OCI-LY3 (cell line): ENCODE measurements around the gene ICAM3.
"Not testable (repeated sequence)": the region's sequence is repeated elsewhere in the genome, so short reads cannot be mapped to it uniquely, and the experiment has no call there.

Experiments used
- H2AFZ ChIP-seq: fragments of 200-600, 300-600 bp; shearing (Covaris generic); 2 replicates; pipeline ENCODE4 v1.6.0; 2014; ENCODE audit warnings: antibody characterized with exemption, low read depth, low read length
- H3K27ac ChIP-seq: fragments of 200-600, 300-600 bp; sonication (generic); 2 replicates; pipeline ENCODE4 v1.5.1; 2014; ENCODE audit warnings: mild to moderate bottlenecking, low read length, moderate library complexity, mixed read lengths
- H3K27me3 ChIP-seq: fragments of 200-600, 300-600 bp; sonication (generic); 2 replicates; pipeline ENCODE4 v1.6.1; 2014; ENCODE audit warnings: low read depth, low read length, mixed read lengths
- H3K36me3 ChIP-seq: fragments of 200-600, 300-600 bp; sonication (generic); replicated peaks from 2 replicates; pipeline ENCODE3; 2014; ENCODE audit warnings: low read depth, low read length, mixed read lengths
- H3K4me1 ChIP-seq: fragments of 300-600, 200-600 bp; sonication (generic); 2 replicates; pipeline ENCODE4 v1.6.1; 2014; ENCODE audit warnings: low read length, mixed read lengths
- H3K4me2 ChIP-seq: fragments of 200-600, 300-600 bp; sonication (generic); 2 replicates; pipeline ENCODE4 v1.6.1; 2014; ENCODE audit warnings: low read length, mixed read lengths
- H3K4me3 ChIP-seq: fragments of 300-600, 200-600 bp; sonication (generic); 2 replicates; pipeline ENCODE4 v1.5.1; 2014; ENCODE audit warnings: antibody characterized with exemption, mild to moderate bottlenecking, low read length, moderate library complexity
- H3K79me2 ChIP-seq: fragments of 300-600, 200-600 bp; shearing (Covaris generic); 2 replicates; pipeline ENCODE4 v1.6.1; 2014; ENCODE audit warnings: mild to moderate bottlenecking, low read length, mixed read lengths
- H3K9ac ChIP-seq: fragments of 300-600, 200-600 bp; shearing (Covaris generic); 2 replicates; pipeline ENCODE4 v1.6.0; 2014; ENCODE audit warnings: mild to moderate bottlenecking, low read length, moderate library complexity
- H3K9me3 ChIP-seq: fragments of 200-600, 300-600 bp; shearing (Covaris generic); 2 replicates; pipeline ENCODE4 v1.6.1; 2014; ENCODE audit warnings: low read length, mixed read lengths; ENCODE audit not compliant: insufficient read depth
- H4K20me1 ChIP-seq: fragments of 200-600, 300-600 bp; sonication (generic); 2 replicates; pipeline ENCODE4 v1.6.1; 2016; ENCODE audit warnings: low read length, mixed read lengths; ENCODE audit not compliant: insufficient read depth
- CTCF ChIP-seq: fragments of 200-600, 300-600 bp; sonication (generic); IDR thresholded peaks from 2 replicates; pipeline ENCODE4 v1.5.1; 2014; ENCODE audit warnings: antibody characterized with exemption, low read length, low read depth
- EZH2phosphoT487 ChIP-seq: fragments of 200-600 bp; shearing (Covaris generic); IDR thresholded peaks from 2 replicates; pipeline ENCODE4 v1.6.1; 2018; ENCODE audit warnings: antibody characterized with exemption, mixed run types, low read depth

ICAM3 gene

GRCh38 chr19:10339380-10339960, at the start of gene ICAM3:
Gene ICAM3 (minus strand): TSS chr19:10339624. CDS start chr19:10339614, 10 bp downstream.
- Histone ChIP-seq H3K4me3 (peak within 1 kb of the TSS; percentile 78), H3K4me2 (peak within 1 kb of the TSS; percentile 98), H3K79me2 (peaks cover 13% of the 10 kb centered on the region), H3K9ac (peak within 1 kb of the TSS; percentile 77), H4K20me1 (no peaks in the 10 kb centered on the region), H3K4me1 (peaks cover 26% of the 10 kb centered on the region), H3K27ac (peak within 1 kb of the TSS; percentile 47), H3K36me3 (peaks cover 12% of the 10 kb centered on the region), H2AFZ (peak within 1 kb of the TSS; percentile 43), H3K9me3 (no peaks in the 10 kb centered on the region), H3K27me3 (no peaks in the 10 kb centered on the region)
- TF ChIP-seq CTCF (no peak), EZH2phosphoT487 (no peak)

GRCh38 chr19:10388957-10389356, 49.5 kb upstream of the ICAM3 start:
- Histone ChIP-seq H3K36me3 (peaks cover 18% of the 10 kb centered on the region), H3K9me3 (no peaks in the 10 kb centered on the region), H3K79me2 (no peaks in the 10 kb centered on the region), H3K4me2 (no peak overlapping the region), H3K9ac (no peak overlapping the region), H4K20me1 (no peaks in the 10 kb centered on the region), H3K4me3 (no peak overlapping the region), H3K27me3 (no peaks in the 10 kb centered on the region), H3K4me1 (peaks cover 28% of the 10 kb centered on the region), H2AFZ (no peak overlapping the region), H3K27ac (no peak overlapping the region)
- peak; percentile 100 for TF ChIP-seq CTCF
- TF ChIP-seq EZH2phosphoT487, result no peak

- peaks cover 34% of the 10 kb centered on the region for H3K4me1 ChIP-seq
- no peaks in the 10 kb centered on the region for H4K20me1 ChIP-seq
- peaks cover 7% of the 10 kb centered on the region for H3K79me2 ChIP-seq
- no peak for TF ChIP-seq EZH2phosphoT487
- TF ChIP-seq CTCF, result no peak
- no peaks in the 10 kb centered on the region for H3K36me3 ChIP-seq
- no peak overlapping the region for H3K9ac ChIP-seq
- no peaks in the 10 kb centered on the region for H3K27me3 ChIP-seq
- H2AFZ ChIP-seq, result no peak overlapping the region
- no peaks in the 10 kb centered on the region for H3K9me3 ChIP-seq
- H3K4me3 ChIP-seq, result no peak overlapping the region
- no peak overlapping the region for H3K4me2 ChIP-seq
- H3K27ac ChIP-seq, result no peak overlapping the region
Measured at GRCh38 chr19:10384580-10384979, 45.2 kb upstream of the ICAM3 start.

- H3K9ac ChIP-seq, H3K36me3 ChIP-seq, H4K20me1 ChIP-seq, H3K9me3 ChIP-seq, H3K4me2 ChIP-seq, H2AFZ ChIP-seq, H3K27ac ChIP-seq, H3K4me3 ChIP-seq, H3K27me3 ChIP-seq: not testable (repeated sequence)
- H3K4me1 ChIP-seq, result peaks cover 31% of the 10 kb centered on the region
- peaks cover 18% of the 10 kb centered on the region for H3K79me2 ChIP-seq
Measured at GRCh38 chr19:10383223-10383499, 43.7 kb upstream of the ICAM3 start.
